Right lobe of liver (tissue), 4 donors: ENCODE data around the gene MAP3K1.

Source experiments
- CTCF ChIP-seq, 4 donors: fragments of 200-600 bp in 3 of 4; fragments of 450-650 bp in 1 of 4; IDR thresholded peaks; one replicate each; pipeline versions ENCODE4 v1.5.1 to v1.8.0; 2016 to 2022; ENCODE audit warnings: antibody characterized with exemption in 4 of 4, mild to moderate bottlenecking in 2 of 4
- POLR2A ChIP-seq: fragments of 450-650 bp; IDR thresholded peaks from one replicate; pipeline ENCODE4 v1.6.1; 2017; ENCODE audit warnings: antibody characterized with exemption, mild to moderate bottlenecking
- donor health status: DM: no; HTN: no; CAD: no.
- donor health status: DM: no; HTN: no; CAD: no.
- donor health status: DM: no; HTN: yes; CAD: no.

- TF ChIP-seq CTCF (IDR thresholded peaks at IDR 0.05) = no peak
- no peak for TF ChIP-seq POLR2A
These were observed 8.7 kb downstream of the MAP3K1 start for GRCh38 chr5:56824019-56824418.
